GM12878 (cell line): Measurements from ENCODE around the gene SBF2. TPM values are rescaled to one million over a fixed set of nuclear protein-coding genes. Genes with fewer than 3 reads are reported as not detected.

ENCODE experiments used
- ATAC-seq: fragments of 200-7000 bp; cut with Tn5 transposase; 3 replicates; pipeline ENCODE4 v1.9.1; 2020; ENCODE audit warnings: mild to moderate bottlenecking, moderate library complexity
- BruUV-seq: library from RNA; stranded (reverse); fragments of 400-500 nt; replicated peaks from 2 replicates; lab custom pipeline; 2021; lab: Mats Ljungman, UMichigan
- CTCF ChIA-PET: fragments of 300-600 bp; sonication (Branson Sonifier 250); formaldehyde crosslinking; extraction: SDS; loops from one replicate; lab custom pipeline; 2021; ENCODE audit warnings: inconsistent platforms; lab: Yijun Ruan, JAX
- POLR2A ChIA-PET: fragments of 350-600 bp; formaldehyde crosslinking; extraction: SDS; loops from one replicate; lab custom pipeline; 2021; ENCODE audit warnings: inconsistent platforms; lab: Charles Lee
- RAD21 ChIA-PET: fragments of 300-600 bp; sonication (Branson Sonifier 250); formaldehyde crosslinking; loops from one replicate; lab custom pipeline; 2023; ENCODE audit warnings: antibody characterized with exemption; ENCODE audit not compliant: unreplicated experiment; lab: Charles Lee
- SMC1A ChIA-PET: fragments of 300-600 bp; sonication (Branson Sonifier 250); formaldehyde crosslinking; loops from one replicate; lab custom pipeline; 2023; ENCODE audit not compliant: unreplicated experiment, uncharacterized antibody; lab: Charles Lee
- DNase-seq: peaks from one replicate; pipeline ENCODE4 v3.0.0-alpha.2; 2011; ENCODE audit warnings: low read depth, low spot score
- FAIRE-seq: peaks from 3 replicates; lab custom pipeline; 2011; peaks lifted over from hg19 to GRCh38; lab: Jason Lieb, UNC
- H2AFZ ChIP-seq: 2 replicates; pipeline ENCODE4 v1.6.0; 2011; ENCODE audit warnings: low read depth, low read length, control low read depth; ENCODE audit not compliant: control insufficient read depth
- H3K27ac ChIP-seq: 2 replicates; pipeline ENCODE4 v1.5.1; 2011; ENCODE audit warnings: control low read depth; ENCODE audit not compliant: control insufficient read depth, insufficient read depth
- H3K27me3 ChIP-seq, 2 experiments: replicated peaks in 1 of 2; 2 replicates each; pipeline versions ENCODE4 v1.6.0 to v1.6.1; 2011; ENCODE audit warnings: low read length in 1 of 2; ENCODE audit not compliant: control insufficient read depth in 2 of 2, insufficient read depth in 2 of 2
- H3K36me3 ChIP-seq, 2 experiments: 2 replicates each; pipeline ENCODE4 v1.5.1; 2011; ENCODE audit warnings: low read length in 1 of 2; ENCODE audit not compliant: control insufficient read depth in 2 of 2, insufficient read depth in 2 of 2
- H3K4me1 ChIP-seq: 2 replicates; pipeline ENCODE4 v1.6.1; 2011; ENCODE audit warnings: mild to moderate bottlenecking, low read length, moderate library complexity, mixed read lengths; ENCODE audit not compliant: control insufficient read depth, insufficient read depth
- H3K4me2 ChIP-seq: 2 replicates; pipeline ENCODE4 v1.6.0; 2011; ENCODE audit warnings: control low read depth; ENCODE audit not compliant: control insufficient read depth, insufficient read depth
- H3K4me3 ChIP-seq: fragments of 200-600 bp; sonication (generic); 2 replicates; pipeline ENCODE4 v1.5.1; 2016
- H3K79me2 ChIP-seq: 2 replicates; pipeline ENCODE4 v1.6.0; 2011; ENCODE audit warnings: low read length; ENCODE audit not compliant: control insufficient read depth, insufficient read depth
- H3K9ac ChIP-seq: 2 replicates; pipeline ENCODE4 v1.8.0; 2011; ENCODE audit warnings: low read length, control low read depth, mixed read lengths; ENCODE audit not compliant: control insufficient read depth, insufficient read depth
- H3K9me3 ChIP-seq: replicated peaks from 3 replicates; pipeline ENCODE4 v1.5.1; 2011; ENCODE audit warnings: mild to moderate bottlenecking, low read length; ENCODE audit not compliant: control insufficient read depth, insufficient read depth
- H4K20me1 ChIP-seq: 2 replicates; pipeline ENCODE4 v1.6.0; 2011; ENCODE audit not compliant: control insufficient read depth, insufficient read depth
- CBFB ChIP-seq: IDR thresholded peaks from 2 replicates; pipeline ENCODE4 v1.6.1; 2016; ENCODE audit warnings: antibody characterized with exemption, low read depth
- GABPA ChIP-seq: IDR thresholded peaks from 2 replicates; pipeline ENCODE4 v1.6.1; 2014; ENCODE audit warnings: antibody characterized with exemption, low read depth, mild to moderate bottlenecking, inconsistent platforms
- POLR2AphosphoS2 ChIP-seq: IDR thresholded peaks from 2 replicates; pipeline ENCODE4 v1.6.1; 2011; ENCODE audit warnings: low read depth, mild to moderate bottlenecking, low read length, improper control_type of control experiment, moderate library complexity
- RELA ChIP-seq: fragments of 450-650 bp; IDR thresholded peaks from 2 replicates; pipeline ENCODE4 v1.8.0; 2014; ENCODE audit warnings: borderline replicate concordance; ENCODE audit not compliant: partially characterized antibody
- RFX5 ChIP-seq: IDR thresholded peaks from 2 replicates; pipeline ENCODE4 v1.6.1; 2011; ENCODE audit warnings: low read depth, low read length, improper control_type of control experiment
- WGBS: methylation state at CpG from one replicate; pipeline ENCODE4 v1.1.6; 2016; ENCODE audit warnings: low lambda C conversion rate; ENCODE audit not compliant: insufficient replicate concordance, insufficient coverage; ENCODE audit errors: missing lambda C conversion rate; 5-methylcytosine and 5-hydroxymethylcytosine counted together
- in situ Hi-C: fragments of 300-500 bp; cut with MboI; formaldehyde crosslinking; loops from 9 replicates; pipeline ENCODE4 v1.14.3; 2018; ENCODE audit warnings: mixed read lengths
- intact Hi-C: fragments of 100-400 bp; cut with micrococcal nuclease; formaldehyde crosslinking; loops from one replicate; pipeline ENCODE4 v1.14.2; 2022; ENCODE audit not compliant: unreplicated experiment
- polyA plus RNA-seq, 11 experiments: library from polyadenylated mRNA; depleted of rRNA in 4 of 11; unstranded in 6 of 11; stranded (reverse) in 5 of 11; fragments of >200 nt; fragmentation: Nextera tagmentation in 4 of 11; fragmentation: Illumina TruSeq in 1 of 11; extraction: Ambion mirVana in 4 of 11; extraction: Trizol in 1 of 11; gene quantifications; 1 replicate in 1 of 11; 2 replicates in 10 of 11; pipeline versions ENCODE4 v1.2.1 to v1.2.3, GENCODE V29; 2011 to 2016; ENCODE audit warnings: inconsistent platforms in 2 of 11, missing spikeins in 2 of 11, low read depth in 1 of 11
- total RNA-seq, 4 experiments: library from RNA; depleted of rRNA in 3 of 4; stranded (reverse); fragments of >200 nt in 3 of 4; fragmentation: Illumina TruSeq in 1 of 4; extraction: Trizol in 1 of 4; gene quantifications; 2 replicates each; pipeline versions ENCODE4 v1.2.1 to v1.2.3, GENCODE V29; 2013 to 2021
- TF ChIP-seq, protein P1 (sequence below): fragments of 450-650 bp; IDR thresholded peaks from 2 replicates; pipeline ENCODE4 v1.6.1; 2017; ENCODE audit warnings: antibody characterized with exemption, mild to moderate bottlenecking, moderate library complexity

SBF2 gene
- total and polyA plus RNA-seq, 10 of the 15 experiments (the other 5 are each of a cell fraction or from before 2014, with no cell fraction given) = 0.24 to 2.3 (median 1.1) TPM

DNA sequence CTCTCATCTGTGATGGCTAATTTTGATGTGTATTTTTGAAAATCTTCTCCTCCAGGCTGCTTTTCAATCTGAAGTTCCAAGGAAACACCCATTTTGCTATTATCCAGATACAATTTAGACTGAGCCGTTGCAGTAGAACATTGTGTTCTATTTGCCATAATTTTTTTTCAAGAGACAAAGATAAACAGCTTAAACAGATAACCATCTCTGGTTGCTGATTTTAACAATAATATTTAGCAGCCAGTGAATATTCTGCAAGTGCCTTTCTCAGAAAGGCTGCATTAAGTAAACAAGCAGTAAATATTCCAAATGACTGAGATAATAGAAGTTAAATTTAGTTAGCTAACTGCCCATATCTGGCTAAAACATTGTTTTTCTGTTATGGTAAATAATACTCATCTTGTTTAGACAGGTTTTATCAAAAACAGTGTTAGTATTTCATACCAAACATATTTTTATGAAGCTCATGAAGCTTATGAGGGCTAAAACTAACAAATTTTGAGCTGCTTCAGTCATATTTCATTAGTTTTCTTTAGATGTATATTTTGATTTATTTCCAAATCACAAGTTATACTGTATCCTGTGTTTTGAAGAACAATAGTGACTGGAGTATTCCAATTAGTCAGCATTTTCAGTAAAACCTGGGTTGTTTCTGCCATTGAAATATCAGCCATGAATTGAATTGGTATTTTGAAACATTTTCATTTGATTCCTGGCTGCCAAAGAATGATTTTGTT, 206.7 kb downstream of the SBF2 start:
- RAD21 ChIA-PET = no interaction called here
- POLR2A ChIA-PET = no interaction called here
- Histone ChIP-seq H3K4me3 (no peak overlapping the region), H3K36me3 (no peaks in the 10 kb centered on the region), H3K4me1 (no peaks in the 10 kb centered on the region), H3K9ac (no peak overlapping the region), H3K27ac (no peak overlapping the region), H3K9me3 (no peaks in the 10 kb centered on the region), H4K20me1 (no peaks in the 10 kb centered on the region), H3K27me3 (no peaks in the 10 kb centered on the region; a peak in 1 of 4 replicates), H3K4me2 (no peak overlapping the region), H3K79me2 (no peaks in the 10 kb centered on the region), H2AFZ (no peak overlapping the region)
- SMC1A ChIA-PET = no interaction called here
- in situ Hi-C loops (no loop called here), intact Hi-C loops (no loop called here)
- no peak for DNase-seq
- ATAC-seq = no peak
- 0% methylated on average over 1 of the region's 1 CpG for WGBS
- TF ChIP-seq RELA (no peak), CBFB (no peak), POLR2AphosphoS2 (no peak), GABPA (no peak), RFX5 (no peak)
- TF ChIP-seq, protein P1, sequence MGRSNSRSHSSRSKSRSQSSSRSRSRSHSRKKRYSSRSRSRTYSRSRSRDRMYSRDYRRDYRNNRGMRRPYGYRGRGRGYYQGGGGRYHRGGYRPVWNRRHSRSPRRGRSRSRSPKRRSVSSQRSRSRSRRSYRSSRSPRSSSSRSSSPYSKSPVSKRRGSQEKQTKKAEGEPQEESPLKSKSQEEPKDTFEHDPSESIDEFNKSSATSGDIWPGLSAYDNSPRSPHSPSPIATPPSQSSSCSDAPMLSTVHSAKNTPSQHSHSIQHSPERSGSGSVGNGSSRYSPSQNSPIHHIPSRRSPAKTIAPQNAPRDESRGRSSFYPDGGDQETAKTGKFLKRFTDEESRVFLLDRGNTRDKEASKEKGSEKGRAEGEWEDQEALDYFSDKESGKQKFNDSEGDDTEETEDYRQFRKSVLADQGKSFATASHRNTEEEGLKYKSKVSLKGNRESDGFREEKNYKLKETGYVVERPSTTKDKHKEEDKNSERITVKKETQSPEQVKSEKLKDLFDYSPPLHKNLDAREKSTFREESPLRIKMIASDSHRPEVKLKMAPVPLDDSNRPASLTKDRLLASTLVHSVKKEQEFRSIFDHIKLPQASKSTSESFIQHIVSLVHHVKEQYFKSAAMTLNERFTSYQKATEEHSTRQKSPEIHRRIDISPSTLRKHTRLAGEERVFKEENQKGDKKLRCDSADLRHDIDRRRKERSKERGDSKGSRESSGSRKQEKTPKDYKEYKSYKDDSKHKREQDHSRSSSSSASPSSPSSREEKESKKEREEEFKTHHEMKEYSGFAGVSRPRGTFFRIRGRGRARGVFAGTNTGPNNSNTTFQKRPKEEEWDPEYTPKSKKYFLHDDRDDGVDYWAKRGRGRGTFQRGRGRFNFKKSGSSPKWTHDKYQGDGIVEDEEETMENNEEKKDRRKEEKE = no peak
- no peak for FAIRE-seq
- CTCF ChIA-PET = interaction anchor here (1.3 kb wide), 1 partner anchor 23 kb away, joined by 3 read pairs; no protein-coding TSS in a partner anchor
- BruUV-seq = no TSS peak
